ENCODE data around the gene MTHFD2. TPM values are rescaled to one million over a fixed set of nuclear protein-coding genes. Genes with fewer than 3 reads are reported as not detected.

The MTHFD2 gene
- total and polyA plus RNA-seq, 2 donors (not counting 1 experiment from before 2014, with no cell fraction given) = 9.5 to 18.0 TPM

DNA sequence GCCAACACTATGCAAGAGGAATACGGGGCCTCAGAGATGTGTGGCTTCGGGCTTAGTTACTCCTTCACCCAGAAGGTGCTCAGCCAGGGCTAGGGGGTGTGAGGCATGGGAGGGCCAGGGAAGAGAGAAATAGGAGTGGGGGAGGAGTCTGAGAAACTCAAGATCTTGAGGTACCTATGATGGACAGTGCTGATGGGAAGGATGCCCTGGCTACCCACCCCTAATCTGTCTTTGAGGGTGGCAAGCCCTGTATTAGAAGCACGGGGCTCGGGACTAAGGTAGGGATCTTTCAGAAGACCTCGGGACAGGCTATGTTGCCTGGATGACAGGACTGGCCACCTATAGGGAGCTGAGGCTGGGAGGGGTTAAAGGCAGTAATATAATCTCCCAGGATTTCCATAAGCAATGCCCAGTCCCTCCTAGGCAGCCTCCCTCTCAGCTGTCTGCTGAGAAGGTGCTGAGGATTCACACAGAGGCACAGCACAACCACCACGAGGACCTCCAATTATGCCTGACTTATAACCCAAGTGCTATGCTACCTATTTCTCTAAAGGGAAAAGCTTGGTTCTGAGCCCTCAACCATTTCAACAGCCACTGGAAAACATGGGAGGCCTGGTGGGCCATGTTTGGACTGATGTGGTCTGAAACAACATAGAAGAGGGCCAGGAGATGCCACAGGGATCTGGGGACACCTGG is 23.3 kb downstream of the MTHFD2 start:
- H3K79me2 ChIP-seq (ENCODE audit: control insufficient read depth, insufficient read depth, low read length) = no peaks in the 10 kb centered on the region
- Mint-ChIP-seq H3K4me1 (no peaks in the 10 kb centered on the region), H3K27me3 (no peaks in the 10 kb centered on the region), H3K27ac (no peak overlapping the region), H3K9me3 (ENCODE audit: insufficient read depth) (no peaks in the 10 kb centered on the region), H3K4me3 (no peak overlapping the region)
- POLR2A ChIA-PET = no interaction called here
- ATAC-seq (ENCODE audit: low read depth) (no peak), DNase-seq (no peak)
- intact Hi-C loops (cut with micrococcal nuclease) = no loop called here
- no peaks in the 10 kb centered on the region for H3K9me3 ChIP-seq (ENCODE audit: control extremely low read depth in 1 of 3, control insufficient read depth in 2 of 3, insufficient read depth in 1 of 3, low read length in 2 of 3)
- CTCF ChIA-PET = no interaction called here
- H3K4me2 ChIP-seq (replicated peaks; ENCODE audit: low read depth, low read length, poor library complexity, severe bottlenecking) = no peak overlapping the region
- peaks cover 0 to 5% of the 10 kb centered on the region in 2 experiments for H3K36me3 ChIP-seq (replicated peaks in 1 of 2; ENCODE audit: control extremely low read depth in 1 of 2, control insufficient read depth in 1 of 2, extremely low read depth in 1 of 2, insufficient read depth in 2 of 2, low read length in 1 of 2)
- H2AFZ ChIP-seq (ENCODE audit: insufficient read depth, low read depth, low read length, poor library complexity, severe bottlenecking) = no peak overlapping the region
- TF ChIP-seq EZH2 (IDR thresholded peaks at IDR 0.05; ENCODE audit: borderline replicate concordance, insufficient read depth, low read depth, low read length, poor library complexity, severe bottlenecking) = no peak
- TF ChIP-seq, protein P1, sequence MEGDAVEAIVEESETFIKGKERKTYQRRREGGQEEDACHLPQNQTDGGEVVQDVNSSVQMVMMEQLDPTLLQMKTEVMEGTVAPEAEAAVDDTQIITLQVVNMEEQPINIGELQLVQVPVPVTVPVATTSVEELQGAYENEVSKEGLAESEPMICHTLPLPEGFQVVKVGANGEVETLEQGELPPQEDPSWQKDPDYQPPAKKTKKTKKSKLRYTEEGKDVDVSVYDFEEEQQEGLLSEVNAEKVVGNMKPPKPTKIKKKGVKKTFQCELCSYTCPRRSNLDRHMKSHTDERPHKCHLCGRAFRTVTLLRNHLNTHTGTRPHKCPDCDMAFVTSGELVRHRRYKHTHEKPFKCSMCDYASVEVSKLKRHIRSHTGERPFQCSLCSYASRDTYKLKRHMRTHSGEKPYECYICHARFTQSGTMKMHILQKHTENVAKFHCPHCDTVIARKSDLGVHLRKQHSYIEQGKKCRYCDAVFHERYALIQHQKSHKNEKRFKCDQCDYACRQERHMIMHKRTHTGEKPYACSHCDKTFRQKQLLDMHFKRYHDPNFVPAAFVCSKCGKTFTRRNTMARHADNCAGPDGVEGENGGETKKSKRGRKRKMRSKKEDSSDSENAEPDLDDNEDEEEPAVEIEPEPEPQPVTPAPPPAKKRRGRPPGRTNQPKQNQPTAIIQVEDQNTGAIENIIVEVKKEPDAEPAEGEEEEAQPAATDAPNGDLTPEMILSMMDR (IDR thresholded peaks at IDR 0.05) = no peak
- no peaks in the 10 kb centered on the region for H3K4me1 ChIP-seq (ENCODE audit: control insufficient read depth in 2 of 2, insufficient read depth in 2 of 2, low read length in 2 of 2)
- H3K27me3 ChIP-seq (replicated peaks in 1 of 4; ENCODE audit: control extremely low read depth in 1 of 4, control insufficient read depth in 3 of 4, insufficient read depth in 4 of 4, low read length in 3 of 4) = no peaks in the 10 kb centered on the region
- H3K4me3 ChIP-seq (ENCODE audit: control extremely low read depth in 1 of 5, extremely low read depth in 1 of 5, insufficient read depth in 1 of 5, low read depth in 2 of 5, low read length in 4 of 5) = no peak overlapping the region
- no peak overlapping the region for H3K9ac ChIP-seq (ENCODE audit: low read length)
- no CpG with 5 or more reads among the region's 6 CpGs for WGBS (ENCODE audit: insufficient coverage)
- no peak overlapping the region for H3K27ac ChIP-seq (ENCODE audit: low read length in 2 of 2)
- no peaks in the 10 kb centered on the region for H4K20me1 ChIP-seq (ENCODE audit: control insufficient read depth, insufficient read depth, low read length, poor library complexity, severe bottlenecking)

DNA sequence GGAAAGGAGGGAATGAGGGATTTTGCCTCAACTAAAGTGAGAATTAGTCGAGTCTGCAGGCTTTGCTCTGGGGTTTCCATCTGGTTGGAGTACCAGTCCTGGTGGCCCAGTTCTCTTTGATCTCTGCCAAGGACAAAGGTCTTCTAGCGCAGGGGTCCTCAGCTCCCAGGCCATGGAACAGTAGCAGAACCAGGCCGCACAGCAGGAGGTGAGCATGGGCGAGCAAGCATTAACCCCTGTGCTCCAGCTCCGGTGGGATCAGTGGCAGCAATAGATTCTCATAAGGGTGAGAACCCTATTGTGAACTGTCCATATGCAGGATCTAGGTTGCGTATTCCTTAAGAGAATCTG is 23.9 kb downstream of the MTHFD2 start:
- intact Hi-C loops (cut with micrococcal nuclease) = no loop called here
- Histone ChIP-seq H3K9me3 (ENCODE audit: control extremely low read depth in 1 of 3, control insufficient read depth in 2 of 3, insufficient read depth in 1 of 3, low read length in 2 of 3) (no peaks in the 10 kb centered on the region), H3K4me3 (ENCODE audit: control extremely low read depth in 1 of 5, extremely low read depth in 1 of 5, insufficient read depth in 1 of 5, low read depth in 2 of 5, low read length in 4 of 5) (no peak overlapping the region), H3K4me2 (replicated peaks; ENCODE audit: low read depth, low read length, poor library complexity, severe bottlenecking) (no peak overlapping the region), H3K27me3 (replicated peaks in 1 of 4; ENCODE audit: control extremely low read depth in 1 of 4, control insufficient read depth in 3 of 4, insufficient read depth in 4 of 4, low read length in 3 of 4) (no peaks in the 10 kb centered on the region), H2AFZ (ENCODE audit: insufficient read depth, low read depth, low read length, poor library complexity, severe bottlenecking) (no peak overlapping the region), H3K79me2 (ENCODE audit: control insufficient read depth, insufficient read depth, low read length) (no peaks in the 10 kb centered on the region), H3K36me3 (replicated peaks in 1 of 2; ENCODE audit: control extremely low read depth in 1 of 2, control insufficient read depth in 1 of 2, extremely low read depth in 1 of 2, insufficient read depth in 2 of 2, low read length in 1 of 2) (peaks cover 0 to 5% of the 10 kb centered on the region in 2 experiments), H4K20me1 (ENCODE audit: control insufficient read depth, insufficient read depth, low read length, poor library complexity, severe bottlenecking) (no peaks in the 10 kb centered on the region), H3K9ac (ENCODE audit: low read length) (no peak overlapping the region), H3K27ac (ENCODE audit: low read length in 2 of 2) (no peak overlapping the region), H3K4me1 (ENCODE audit: control insufficient read depth in 2 of 2, insufficient read depth in 2 of 2, low read length in 2 of 2) (no peaks in the 10 kb centered on the region)
- Mint-ChIP-seq H3K4me1 (no peaks in the 10 kb centered on the region), H3K27ac (no peak overlapping the region), H3K4me3 (no peak overlapping the region), H3K27me3 (no peaks in the 10 kb centered on the region), H3K9me3 (ENCODE audit: insufficient read depth) (no peaks in the 10 kb centered on the region)
- POLR2A ChIA-PET = no interaction called here
- 94% methylated on average over 6 of the region's 6 CpGs for WGBS (ENCODE audit: insufficient coverage)
- CTCF ChIA-PET = no interaction called here
- DNase-seq = no peak
- TF ChIP-seq, protein P1 (IDR thresholded peaks at IDR 0.05) = no peak
- no peak for TF ChIP-seq EZH2 (IDR thresholded peaks at IDR 0.05; ENCODE audit: borderline replicate concordance, insufficient read depth, low read depth, low read length, poor library complexity, severe bottlenecking)
- no peak for ATAC-seq (ENCODE audit: low read depth)
